Lower leg skin (tissue), 4 donors: ENCODE results near the gene NEDD4L. TPM values are rescaled to one million over a fixed set of nuclear protein-coding genes. Genes with fewer than 3 reads are reported as not detected.

Experiments used
- DNase-seq, 2 donors: peaks; one replicate each; pipeline ENCODE4 v3.0.0-alpha.2; 2019; ENCODE audit warnings: low spot score in 2 of 2
- H3K4me3 ChIP-seq: fragments of 200-600 bp; sonication (generic); 2 replicates; pipeline ENCODE4 v1.5.1; 2017; ENCODE audit warnings: mild to moderate bottlenecking, low read depth; ENCODE audit not compliant: poor library complexity, severe bottlenecking
- POLR2A ChIP-seq, 2 donors: fragments of 450-650 bp; IDR thresholded peaks; one replicate each; pipeline ENCODE4 v1.6.1; 2016 to 2017; ENCODE audit warnings: antibody characterized with exemption in 2 of 2, mild to moderate bottlenecking in 1 of 2, moderate library complexity in 1 of 2
- WGBS, 2 donors: methylation state at CpG; one replicate each; pipeline ENCODE4 v1.1.5; 2018; 5-methylcytosine and 5-hydroxymethylcytosine counted together
- intact Hi-C: fragments of 100-400 bp; cut with DNase I; formaldehyde crosslinking; loops from one replicate; pipeline ENCODE4 v1.15.0; 2023; ENCODE audit warnings: low total_unique reads
- total RNA-seq, 4 donors: library from RNA; depleted of rRNA; stranded (reverse); fragments of >200 nt; gene quantifications; one replicate each; pipeline ENCODE4 v1.1.0, GENCODE V29; 2016
- TF ChIP-seq, protein P1 (sequence below), 3 donors: fragments of 450-650 bp; IDR thresholded peaks; one replicate each; pipeline ENCODE4 v1.5.1; 2016; ENCODE audit warnings: antibody characterized with exemption in 3 of 3, mild to moderate bottlenecking in 3 of 3, moderate library complexity in 2 of 3

Gene NEDD4L
- total RNA-seq, 4 donors from 2014 or later: 22.9 to 127 (median 35.0) TPM

DNA sequence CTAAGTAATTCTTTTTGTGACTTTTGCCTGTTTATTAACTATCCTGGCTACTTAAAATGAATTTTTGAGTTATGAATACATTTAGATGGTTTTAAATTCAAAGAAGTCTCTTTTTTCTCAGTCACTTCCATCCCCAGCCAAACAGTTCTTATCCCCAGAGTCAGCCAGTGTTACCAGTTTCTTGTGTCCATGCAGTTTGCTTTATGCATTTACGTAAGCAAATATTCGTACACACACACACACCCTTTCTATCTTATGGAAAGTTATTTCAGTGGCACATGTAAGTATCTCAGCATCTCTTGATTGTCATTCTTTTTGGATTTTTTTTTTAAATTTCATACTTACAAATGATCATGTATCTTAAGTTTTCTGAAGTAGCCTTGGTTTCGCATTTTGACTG lies 113.2 kb downstream of the NEDD4L start:
- intact Hi-C loops: no loop called here
- 93 to 95% methylated on average over 3 of the region's 3 CpGs for WGBS, 2 donors
- no peak overlapping the region for H3K4me3 ChIP-seq
- TF ChIP-seq, protein P1, sequence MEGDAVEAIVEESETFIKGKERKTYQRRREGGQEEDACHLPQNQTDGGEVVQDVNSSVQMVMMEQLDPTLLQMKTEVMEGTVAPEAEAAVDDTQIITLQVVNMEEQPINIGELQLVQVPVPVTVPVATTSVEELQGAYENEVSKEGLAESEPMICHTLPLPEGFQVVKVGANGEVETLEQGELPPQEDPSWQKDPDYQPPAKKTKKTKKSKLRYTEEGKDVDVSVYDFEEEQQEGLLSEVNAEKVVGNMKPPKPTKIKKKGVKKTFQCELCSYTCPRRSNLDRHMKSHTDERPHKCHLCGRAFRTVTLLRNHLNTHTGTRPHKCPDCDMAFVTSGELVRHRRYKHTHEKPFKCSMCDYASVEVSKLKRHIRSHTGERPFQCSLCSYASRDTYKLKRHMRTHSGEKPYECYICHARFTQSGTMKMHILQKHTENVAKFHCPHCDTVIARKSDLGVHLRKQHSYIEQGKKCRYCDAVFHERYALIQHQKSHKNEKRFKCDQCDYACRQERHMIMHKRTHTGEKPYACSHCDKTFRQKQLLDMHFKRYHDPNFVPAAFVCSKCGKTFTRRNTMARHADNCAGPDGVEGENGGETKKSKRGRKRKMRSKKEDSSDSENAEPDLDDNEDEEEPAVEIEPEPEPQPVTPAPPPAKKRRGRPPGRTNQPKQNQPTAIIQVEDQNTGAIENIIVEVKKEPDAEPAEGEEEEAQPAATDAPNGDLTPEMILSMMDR (IDR thresholded peaks at IDR 0.05): no peak
- TF ChIP-seq POLR2A (IDR thresholded peaks at IDR 0.05): no peak
- DNase-seq: no peak

DNA sequence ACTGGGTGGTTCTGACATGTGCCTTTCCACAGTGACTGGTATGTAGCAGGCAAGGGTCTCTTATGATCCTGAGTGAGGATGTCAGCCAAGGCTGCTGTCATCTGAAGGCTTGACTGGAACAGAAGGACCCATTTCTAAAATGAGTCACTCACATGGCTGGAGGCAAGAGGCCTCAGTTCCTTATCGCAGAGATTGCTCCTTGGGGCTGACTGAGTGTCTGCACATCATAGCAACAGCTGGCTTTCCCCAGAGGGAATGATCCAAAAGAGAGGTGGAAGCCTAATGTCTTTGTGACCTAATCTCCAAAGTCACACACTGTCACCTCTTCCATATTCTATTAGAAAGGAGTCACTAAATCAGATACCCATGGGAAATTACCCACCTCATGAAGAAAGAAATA lies 114.0 kb downstream of the NEDD4L start:
- WGBS, 2 donors: 54 to 91% methylated on average over 1 of the region's 1 CpG
- intact Hi-C loops: no loop called here
- TF ChIP-seq, protein P1 (IDR thresholded peaks at IDR 0.05): no peak
- no peak for TF ChIP-seq POLR2A (IDR thresholded peaks at IDR 0.05)
- DNase-seq: peak in 1 of 2 donors; percentile 12
- no peak overlapping the region for H3K4me3 ChIP-seq

DNA sequence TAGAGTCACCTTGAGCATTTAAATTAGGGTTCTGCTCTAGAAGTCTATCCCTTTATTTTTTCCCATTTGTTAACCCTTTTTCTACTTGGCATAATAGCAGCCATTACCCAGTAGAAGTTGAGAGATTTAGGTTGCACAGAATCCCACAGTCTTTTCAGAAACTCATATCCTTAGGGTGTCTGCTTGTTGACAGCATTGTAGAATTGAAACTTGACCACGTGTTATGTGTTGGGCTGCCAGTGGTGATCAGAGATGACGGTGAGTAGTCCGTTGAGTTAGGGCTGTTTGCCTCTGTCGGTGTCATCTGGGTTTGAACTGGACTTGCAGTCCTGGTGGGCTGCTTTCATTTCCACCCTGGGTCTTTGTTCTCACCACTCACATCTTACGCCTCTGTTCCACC lies 114.4 kb downstream of the NEDD4L start:
- DNase-seq: peak in 1 of 2 donors; percentile 31
- H3K4me3 ChIP-seq: no peak overlapping the region
- intact Hi-C loops: no loop called here
- TF ChIP-seq POLR2A (IDR thresholded peaks at IDR 0.05): no peak
- TF ChIP-seq, protein P1 (IDR thresholded peaks at IDR 0.05): no peak
- 86 to 96% methylated on average over 5 of the region's 5 CpGs for WGBS, 2 donors

DNA sequence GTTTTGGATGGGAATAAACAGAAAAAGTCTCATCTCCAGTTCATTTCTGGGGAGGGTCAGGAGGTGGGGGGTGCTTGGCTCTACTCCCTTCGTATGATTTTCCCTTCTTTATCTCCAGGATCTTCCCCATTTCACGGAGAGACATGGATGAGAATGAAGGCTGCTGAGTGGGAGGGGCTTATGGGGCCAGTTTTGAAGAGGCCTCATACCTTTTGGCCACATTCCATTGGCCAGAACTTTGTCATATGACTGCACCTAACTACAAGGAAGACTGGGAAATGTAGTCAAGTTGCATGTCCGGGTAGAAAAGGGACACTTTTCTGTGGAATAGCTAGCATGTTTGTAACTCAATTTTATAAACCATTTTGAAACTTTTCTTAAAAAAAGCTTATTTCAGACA lies 117.6 kb downstream of the NEDD4L start:
- WGBS, 2 donors: 48 to 57% methylated on average over 3 of the region's 3 CpGs
- intact Hi-C loops: loop anchor here (5.0 kb wide), 1 partner anchor 1169 kb away; no protein-coding TSS in a partner anchor
- no peak overlapping the region for H3K4me3 ChIP-seq
- TF ChIP-seq, protein P1 (IDR thresholded peaks at IDR 0.05): no peak
- TF ChIP-seq POLR2A (IDR thresholded peaks at IDR 0.05): no peak
- peak in 1 of 2 donors; percentile 34 for DNase-seq

DNA sequence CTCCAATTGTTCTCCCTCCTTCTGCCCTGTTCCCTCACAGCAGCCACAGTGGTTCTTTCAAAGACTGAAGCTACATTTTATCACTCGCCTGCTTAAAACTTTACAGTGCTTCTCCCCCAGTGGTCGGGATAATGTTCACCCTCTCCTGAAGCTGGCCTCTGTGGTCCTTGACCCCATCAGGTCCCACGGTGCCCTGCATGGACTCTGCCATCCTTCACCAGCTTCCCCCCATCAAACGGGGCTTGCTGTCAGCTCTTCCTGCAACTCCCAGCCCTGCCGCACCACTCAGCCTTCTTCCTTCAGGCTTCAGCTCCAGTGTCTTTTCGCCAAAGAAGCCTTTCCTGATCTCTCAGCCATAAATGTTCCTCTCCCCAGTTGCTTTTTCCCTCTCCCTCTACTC lies 118.1 kb downstream of the NEDD4L start:
- intact Hi-C loops: loop anchor here (5.0 kb wide), 1 partner anchor 1170 kb away; no protein-coding TSS in a partner anchor
- TF ChIP-seq POLR2A (IDR thresholded peaks at IDR 0.05): no peak
- TF ChIP-seq, protein P1 (IDR thresholded peaks at IDR 0.05): no peak
- WGBS, 2 donors: 92 to 93% methylated on average over 6 of the region's 6 CpGs
- DNase-seq: peak in 1 of 2 donors; percentile 54
- no peak overlapping the region for H3K4me3 ChIP-seq

DNA sequence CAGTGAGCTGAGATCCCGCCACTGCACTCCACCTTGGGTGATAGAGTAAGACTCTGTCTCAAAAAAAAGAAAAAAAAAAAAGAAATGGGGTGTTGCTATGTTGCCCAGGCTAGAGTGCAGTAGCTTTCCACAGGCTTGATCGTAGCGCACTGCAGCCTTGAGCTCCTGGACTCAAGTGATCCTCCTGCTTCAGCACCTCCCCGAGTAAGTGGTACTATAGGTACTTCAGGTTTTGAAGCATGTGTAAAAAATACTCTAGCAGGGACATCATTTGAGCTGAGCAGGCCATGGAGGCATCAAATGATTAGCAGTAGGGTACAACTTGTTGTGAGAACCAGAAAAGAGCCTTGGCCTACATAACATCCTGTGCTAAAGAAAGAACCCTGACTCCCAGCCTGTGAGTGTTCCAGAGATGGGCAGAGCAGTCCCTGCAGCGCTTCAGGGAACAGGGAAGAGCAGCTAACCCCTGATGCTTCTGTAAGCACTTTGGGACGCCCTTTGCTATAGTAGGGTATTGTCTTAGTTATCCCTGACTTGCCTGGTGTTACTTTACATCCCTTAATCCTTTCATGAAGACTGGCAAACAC lies 119.1 kb downstream of the NEDD4L start:
- peak in 1 of 2 donors; percentile 49 for DNase-seq
- intact Hi-C loops: loop anchor here (5.0 kb wide), 1 partner anchor 1171 kb away; no protein-coding TSS in a partner anchor
- no peak for TF ChIP-seq POLR2A (IDR thresholded peaks at IDR 0.05)
- TF ChIP-seq, protein P1 (IDR thresholded peaks at IDR 0.05): no peak
- 96 to 97% methylated on average over 6 of the region's 6 CpGs for WGBS, 2 donors
- no peak overlapping the region for H3K4me3 ChIP-seq
